Smooth muscle cell (in vitro differentiated cells): ENCODE measurements around the gene CYTH3. TPM values are rescaled to one million over a fixed set of nuclear protein-coding genes. Genes with fewer than 3 reads are reported as not detected.

Experiments
- DNase-seq: peaks from one replicate; lab custom pipeline; 2025; ENCODE audit not compliant: unreplicated experiment; lab: John Stamatoyannopoulos, UW
- H2AFZ ChIP-seq: fragments of 200-600 bp; sonication (generic); 2 replicates; pipeline ENCODE4 v1.6.0; 2016; ENCODE audit warnings: antibody characterized with exemption, low read depth, mild to moderate bottlenecking
- H3F3A ChIP-seq: fragments of 200-600 bp; sonication (generic); 2 replicates; pipeline ENCODE4 v1.6.0; 2017; ENCODE audit warnings: antibody characterized with exemption, low read depth
- H3K27ac ChIP-seq: fragments of 200-600 bp; sonication (generic); 2 replicates; pipeline ENCODE4 v1.5.1; 2016; ENCODE audit warnings: low read depth, mild to moderate bottlenecking
- H3K27me3 ChIP-seq: fragments of 200-600 bp; sonication (generic); 2 replicates; pipeline ENCODE4 v1.6.1; 2016; ENCODE audit warnings: low read depth, mild to moderate bottlenecking
- H3K36me3 ChIP-seq: fragments of 200-600 bp; sonication (generic); 2 replicates; pipeline ENCODE4 v1.5.1; 2016; ENCODE audit warnings: low read depth
- H3K4me1 ChIP-seq: fragments of 200-600 bp; sonication (generic); 2 replicates; pipeline ENCODE4 v1.5.1; 2016; ENCODE audit warnings: low read depth
- H3K4me2 ChIP-seq: fragments of 200-600 bp; sonication (generic); 2 replicates; pipeline ENCODE4 v1.6.0; 2016; ENCODE audit warnings: mild to moderate bottlenecking
- H3K4me3 ChIP-seq: fragments of 200-600 bp; sonication (generic); 2 replicates; pipeline ENCODE4 v1.5.1; 2016; ENCODE audit warnings: mild to moderate bottlenecking
- H3K79me2 ChIP-seq: fragments of 200-600 bp; sonication (generic); 2 replicates; pipeline ENCODE4 v1.6.0; 2016; ENCODE audit warnings: low read depth, mild to moderate bottlenecking
- H3K9ac ChIP-seq: fragments of 200-600 bp; sonication (generic); 2 replicates; pipeline ENCODE4 v1.6.0; 2016; ENCODE audit warnings: low read depth
- H3K9me3 ChIP-seq: fragments of 200-600 bp; sonication (generic); replicated peaks from 2 replicates; pipeline ENCODE4 v1.5.1; 2016; ENCODE audit warnings: low read depth
- H4K20me1 ChIP-seq: fragments of 200-600 bp; sonication (generic); 2 replicates; pipeline ENCODE4 v1.6.0; 2016; ENCODE audit warnings: low read depth
- CTCF ChIP-seq: fragments of 200-600 bp; sonication (generic); IDR thresholded peaks from 2 replicates; pipeline ENCODE4 v1.5.1; 2017; ENCODE audit warnings: borderline replicate concordance, mild to moderate bottlenecking, antibody characterized with exemption; ENCODE audit not compliant: insufficient read depth, poor library complexity, severe bottlenecking
- WGBS: methylation state at CpG from one replicate; pipeline ENCODE4 v1.1.7; 2016; ENCODE audit warnings: low lambda C conversion rate; 5-methylcytosine and 5-hydroxymethylcytosine counted together
- polyA plus RNA-seq: library from polyadenylated mRNA; unstranded; fragments of >200 nt; fragmentation: Nextera tagmentation; extraction: Ambion mirVana; gene quantifications from 2 replicates; pipeline ENCODE4 v1.2.1, GENCODE V29; 2016
- small RNA-seq: library from RNA; depleted of rRNA; stranded (forward); fragments of <200 nt; gene quantifications from one replicate; pipeline ENCODE3, GENCODE V24; 2014
- total RNA-seq: library from RNA; depleted of rRNA; stranded (reverse); fragments of >200 nt; gene quantifications from 2 replicates; pipeline ENCODE4 v1.2.3, GENCODE V29; 2014

CYTH3 gene
- total and polyA plus RNA-seq, 2 experiments from 2014 or later = 7.6 to 11.4 TPM

GRCh38 chr7:6121141-6121540 is 151.3 kb downstream of the CYTH3 start:
- WGBS = 96% methylated on average over 2 of the region's 2 CpGs
- Histone ChIP-seq H2AFZ (no peak overlapping the region), H3K36me3 (peaks cover 41% of the 10 kb centered on the region), H3K4me1 (no peaks in the 10 kb centered on the region), H3K27ac (no peak overlapping the region), H3K4me2 (no peak overlapping the region), H3K79me2 (peaks cover 38% of the 10 kb centered on the region), H3K27me3 (no peaks in the 10 kb centered on the region), H3K9ac (no peak overlapping the region), H3K4me3 (peak overlapping the region; percentile 5), H3K9me3 (peaks cover 12% of the 10 kb centered on the region), H3F3A (no peaks in the 10 kb centered on the region), H4K20me1 (no peaks in the 10 kb centered on the region)
- TF ChIP-seq CTCF = no peak
- DNase-seq = no peak

GRCh38 chr7:6117533-6117932 is 154.9 kb downstream of the CYTH3 start:
- H3F3A ChIP-seq = no peaks in the 10 kb centered on the region
- H3K79me2 ChIP-seq = peaks cover 24% of the 10 kb centered on the region
- DNase-seq = no peak
- no peak overlapping the region for H3K4me2 ChIP-seq
- TF ChIP-seq CTCF = no peak
- H3K36me3 ChIP-seq = peaks cover 49% of the 10 kb centered on the region
- peaks cover 3% of the 10 kb centered on the region for H4K20me1 ChIP-seq
- H3K9me3 ChIP-seq = peaks cover 12% of the 10 kb centered on the region
- H3K27ac ChIP-seq = no peak overlapping the region
- H3K4me1 ChIP-seq = no peaks in the 10 kb centered on the region
- H3K9ac ChIP-seq = no peak overlapping the region
- no peak overlapping the region for H2AFZ ChIP-seq
- 95% methylated on average over 2 of the region's 2 CpGs for WGBS
- no peaks in the 10 kb centered on the region for H3K27me3 ChIP-seq
- H3K4me3 ChIP-seq = no peak overlapping the region

GRCh38 chr7:6116211-6116610 is 156.2 kb downstream of the CYTH3 start:
- Histone ChIP-seq H3K27ac (no peak overlapping the region), H3K4me2 (no peak overlapping the region)

More at GRCh38 chr7:6116211-6116610, 156.2 kb downstream of the CYTH3 start:
- Histone ChIP-seq H3K4me1 (no peaks in the 10 kb centered on the region), H3K79me2 (peaks cover 25% of the 10 kb centered on the region), H3F3A (no peaks in the 10 kb centered on the region), H2AFZ (no peak overlapping the region), H3K27me3 (no peaks in the 10 kb centered on the region), H3K4me3 (no peak overlapping the region), H3K36me3 (peaks cover 36% of the 10 kb centered on the region), H3K9ac (no peak overlapping the region), H3K9me3 (peaks cover 10% of the 10 kb centered on the region), H4K20me1 (peaks cover 9% of the 10 kb centered on the region)
- WGBS = 97% methylated on average over 2 of the region's 2 CpGs
- no peak for DNase-seq
- TF ChIP-seq CTCF = no peak

Small RNA genes lying within 50 kb of the gene (small RNA-seq; reads per million reads assigned to genes)
- not detected for gene RF00019

Other genes starting within 250 kb of the CYTH3 start
- gene ANKRD61, start 241.2 kb downstream of the CYTH3 start, total RNA-seq = not detected in 2 replicates
- gene ANKRD61, start 241.2 kb downstream of the CYTH3 start, polyA plus RNA-seq = 0.16 and 0.70 TPM in 2 replicates
- gene EIF2AK1, start 213.4 kb downstream of the CYTH3 start, total RNA-seq = 138 and 141 TPM in 2 replicates
- 95.5 and 106 TPM in 2 replicates for gene EIF2AK1, start 213.4 kb downstream of the CYTH3 start, polyA plus RNA-seq
- gene USP42, start 167.7 kb downstream of the CYTH3 start, total RNA-seq = 7.8 and 12.1 TPM in 2 replicates
- gene USP42, start 167.7 kb downstream of the CYTH3 start, polyA plus RNA-seq = 12.6 and 15.0 TPM in 2 replicates
- 24.2 and 24.4 TPM in 2 replicates for gene FAM220A, start 76.3 kb upstream of the CYTH3 start, total RNA-seq
- gene FAM220A, start 76.3 kb upstream of the CYTH3 start, polyA plus RNA-seq = 6.8 and 7.4 TPM in 2 replicates
- gene RAC1, start 101.9 kb upstream of the CYTH3 start, total RNA-seq = 128 and 169 TPM in 2 replicates
- 523 and 602 TPM in 2 replicates for gene RAC1, start 101.9 kb upstream of the CYTH3 start, polyA plus RNA-seq
- gene DAGLB, start 175.3 kb upstream of the CYTH3 start, total RNA-seq = 11.1 and 21.3 TPM in 2 replicates
- gene DAGLB, start 175.3 kb upstream of the CYTH3 start, polyA plus RNA-seq = 14.1 and 17.1 TPM in 2 replicates
- 407 and 420 TPM in 2 replicates for gene KDELR2, start 211.5 kb upstream of the CYTH3 start, total RNA-seq
- gene KDELR2, start 211.5 kb upstream of the CYTH3 start, polyA plus RNA-seq = 624 and 689 TPM in 2 replicates